Uterus (tissue), 2 donors: ENCODE measurements around the gene CYCS.

ENCODE experiments used
- CTCF ChIP-seq, 4 experiments: fragments of 200-600 bp in 2 of 4; fragments of 450-650 bp in 2 of 4; sonication (generic) in 2 of 4; IDR thresholded peaks; one replicate each; pipeline ENCODE4 v1.5.1; 2016 to 2019; ENCODE audit warnings: antibody characterized with exemption in 4 of 4, mild to moderate bottlenecking in 2 of 4, moderate library complexity in 1 of 4
- POLR2A ChIP-seq, 2 donors: fragments of 450-650 bp; IDR thresholded peaks; one replicate each; pipeline ENCODE4 v1.6.1; 2016; ENCODE audit warnings: antibody characterized with exemption in 2 of 2, mild to moderate bottlenecking in 1 of 2, moderate library complexity in 1 of 2

DNA sequence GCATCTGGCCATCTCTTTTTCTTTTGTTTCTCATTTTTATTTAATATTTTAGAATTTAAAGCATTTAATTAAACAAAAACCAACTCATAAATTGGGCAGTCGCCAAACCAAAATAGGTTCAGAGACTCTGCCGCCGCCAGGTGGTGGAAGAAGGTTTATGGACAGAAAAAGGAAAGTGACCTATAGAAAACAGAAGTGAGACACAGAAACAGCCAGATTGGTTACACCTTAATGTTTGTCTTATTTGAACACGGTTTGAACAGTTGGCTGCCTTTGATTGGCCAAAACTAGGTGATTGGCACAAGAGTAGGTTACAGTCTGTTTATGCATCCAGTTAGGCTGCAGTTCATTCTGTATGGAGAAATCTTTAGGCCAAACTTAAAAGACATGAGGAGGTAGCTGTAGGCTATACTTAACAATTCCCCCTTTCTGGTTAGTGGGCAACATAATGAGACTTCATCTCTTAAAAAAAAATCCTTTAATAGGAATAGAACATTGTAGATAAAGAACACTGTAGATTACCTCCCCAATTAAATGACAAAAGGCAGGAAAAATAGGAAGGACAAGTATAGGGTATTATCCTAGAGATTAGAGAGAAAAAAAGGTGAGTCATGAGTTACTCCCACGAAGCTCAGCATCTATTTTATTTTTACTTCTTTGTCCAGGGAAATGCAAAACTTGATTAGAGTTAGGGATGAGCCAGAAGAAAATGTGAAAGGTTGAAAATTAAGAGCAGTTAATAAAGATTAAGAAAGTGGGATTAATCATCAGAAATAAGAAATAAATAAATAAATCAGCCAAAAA, 23.9 kb upstream of the CYCS start:
- TF ChIP-seq CTCF (IDR thresholded peaks at IDR 0.05) (no peak), POLR2A (IDR thresholded peaks at IDR 0.05) (no peak)
